Measurements from ENCODE around the gene LPIN3.

The LPIN3 gene

GRCh38 chr20:41330343-41330720 is 10.3 kb upstream of the LPIN3 start:
- H3K4me1 ChIP-seq (ENCODE audit: insufficient read depth, low read length): no peaks in the 10 kb centered on the region; the same call in 1 of the 2 replicates
- H3K4me3 ChIP-seq (ENCODE audit: low read length): no peak overlapping the region
- H3K9ac ChIP-seq (ENCODE audit: low read depth, low read length): no peak overlapping the region
- peaks cover 5% of the 10 kb centered on the region; the same call in 1 of the 2 replicates for H3K27me3 ChIP-seq (ENCODE audit: insufficient read depth, low read length)
- H3K36me3 ChIP-seq (ENCODE audit: insufficient read depth, low read depth, low read length): no peaks in the 10 kb centered on the region
- H3K9me3 ChIP-seq (ENCODE audit: insufficient read depth, low read depth, low read length): no peaks in the 10 kb centered on the region
- no peak overlapping the region for H3K27ac ChIP-seq (ENCODE audit: low read length)

GRCh38 chr20:41330941-41331340 is 9.7 kb upstream of the LPIN3 start:
- H3K9ac ChIP-seq (ENCODE audit: low read depth, low read length): no peak overlapping the region
- no peaks in the 10 kb centered on the region for H3K9me3 ChIP-seq (ENCODE audit: insufficient read depth, low read depth, low read length)
- H3K27ac ChIP-seq (ENCODE audit: low read length): no peak overlapping the region
- H3K4me3 ChIP-seq (ENCODE audit: low read length): no peak overlapping the region
- H3K36me3 ChIP-seq (ENCODE audit: insufficient read depth, low read depth, low read length): no peaks in the 10 kb centered on the region
- no peaks in the 10 kb centered on the region; the same call in 1 of the 2 replicates for H3K4me1 ChIP-seq (ENCODE audit: insufficient read depth, low read length)
- H3K27me3 ChIP-seq (ENCODE audit: insufficient read depth, low read length): peaks cover 5% of the 10 kb centered on the region; the same call in 1 of the 2 replicates

GRCh38 chr20:41331731-41332130 is 8.9 kb upstream of the LPIN3 start:
- Histone ChIP-seq H3K27me3 (ENCODE audit: insufficient read depth, low read length) (peaks cover 5% of the 10 kb centered on the region; the same call in 1 of the 2 replicates), H3K4me3 (ENCODE audit: low read length) (no peak overlapping the region)

GRCh38 chr20:41334036-41334435 is 6.6 kb upstream of the LPIN3 start:
- Histone ChIP-seq H3K9ac (ENCODE audit: low read depth, low read length) (no peak overlapping the region), H3K4me3 (ENCODE audit: low read length) (no peak overlapping the region), H3K27me3 (ENCODE audit: insufficient read depth, low read length) (peaks cover 9% of the 10 kb centered on the region), H3K4me1 (ENCODE audit: insufficient read depth, low read length) (no peaks in the 10 kb centered on the region; the same call in 1 of the 2 replicates), H3K9me3 (ENCODE audit: insufficient read depth, low read depth, low read length) (no peaks in the 10 kb centered on the region), H3K27ac (ENCODE audit: low read length) (no peak overlapping the region), H3K36me3 (ENCODE audit: insufficient read depth, low read depth, low read length) (no peaks in the 10 kb centered on the region)

More at GRCh38 chr20:41331731-41332130, 8.9 kb upstream of the LPIN3 start:
- no peak overlapping the region for H3K27ac ChIP-seq (ENCODE audit: low read length)
- no peaks in the 10 kb centered on the region for H3K9me3 ChIP-seq (ENCODE audit: insufficient read depth, low read depth, low read length)
- no peaks in the 10 kb centered on the region for H3K36me3 ChIP-seq (ENCODE audit: insufficient read depth, low read depth, low read length)
- no peak overlapping the region for H3K9ac ChIP-seq (ENCODE audit: low read depth, low read length)
- H3K4me1 ChIP-seq (ENCODE audit: insufficient read depth, low read length): no peaks in the 10 kb centered on the region; the same call in 1 of the 2 replicates

- Histone ChIP-seq H3K36me3 (ENCODE audit: insufficient read depth, low read depth, low read length) (no peaks in the 10 kb centered on the region), H3K9ac (ENCODE audit: low read depth, low read length) (no peak overlapping the region), H3K27me3 (ENCODE audit: insufficient read depth, low read length) (peaks cover 15% of the 10 kb centered on the region), H3K9me3 (ENCODE audit: insufficient read depth, low read depth, low read length) (no peaks in the 10 kb centered on the region), H3K4me1 (ENCODE audit: insufficient read depth, low read length) (no peaks in the 10 kb centered on the region; the same call in 1 of the 2 replicates), H3K4me3 (ENCODE audit: low read length) (no peak overlapping the region), H3K27ac (ENCODE audit: low read length) (no peak overlapping the region)
Measured at GRCh38 chr20:41334443-41335421, 5.9 kb upstream of the LPIN3 start.

GRCh38 chr20:41335591-41335990 is 5.0 kb upstream of the LPIN3 start:
- Histone ChIP-seq H3K4me3 (ENCODE audit: low read length) (no peak overlapping the region), H3K36me3 (ENCODE audit: insufficient read depth, low read depth, low read length) (no peaks in the 10 kb centered on the region), H3K4me1 (ENCODE audit: insufficient read depth, low read length) (no peaks in the 10 kb centered on the region), H3K27me3 (ENCODE audit: insufficient read depth, low read length) (peaks cover 12% of the 10 kb centered on the region), H3K9me3 (ENCODE audit: insufficient read depth, low read depth, low read length) (no peaks in the 10 kb centered on the region), H3K9ac (ENCODE audit: low read depth, low read length) (no peak overlapping the region), H3K27ac (ENCODE audit: low read length) (no peak overlapping the region)

- H3K4me1 ChIP-seq (ENCODE audit: insufficient read depth, low read length): no peaks in the 10 kb centered on the region
- no peak overlapping the region for H3K27ac ChIP-seq (ENCODE audit: low read length)
- H3K9ac ChIP-seq (ENCODE audit: low read depth, low read length): no peak overlapping the region
- H3K4me3 ChIP-seq (ENCODE audit: low read length): no peak overlapping the region
- peaks cover 12% of the 10 kb centered on the region for H3K27me3 ChIP-seq (ENCODE audit: insufficient read depth, low read length)
- no peaks in the 10 kb centered on the region for H3K36me3 ChIP-seq (ENCODE audit: insufficient read depth, low read depth, low read length)
- H3K9me3 ChIP-seq (ENCODE audit: insufficient read depth, low read depth, low read length): no peaks in the 10 kb centered on the region
Measured at GRCh38 chr20:41336711-41337492, 3.7 kb upstream of the LPIN3 start.

GRCh38 chr20:41339957-41340326 is 679 bp upstream of the LPIN3 start:
- no peaks in the 10 kb centered on the region for H3K9me3 ChIP-seq (ENCODE audit: insufficient read depth, low read depth, low read length)
- peak overlapping the region; percentile 67 for H3K4me3 ChIP-seq (ENCODE audit: low read length)
- H3K9ac ChIP-seq (ENCODE audit: low read depth, low read length): peak overlapping the region; percentile 13; the same call in 1 of the 2 replicates
- H3K4me1 ChIP-seq (ENCODE audit: insufficient read depth, low read length): no peaks in the 10 kb centered on the region
- H3K36me3 ChIP-seq (ENCODE audit: insufficient read depth, low read depth, low read length): no peaks in the 10 kb centered on the region
- H3K27ac ChIP-seq (ENCODE audit: low read length): no peak overlapping the region
- peaks cover 12% of the 10 kb centered on the region for H3K27me3 ChIP-seq (ENCODE audit: insufficient read depth, low read length)

- no peaks in the 10 kb centered on the region for H3K9me3 ChIP-seq (ENCODE audit: insufficient read depth, low read depth, low read length)
- H3K9ac ChIP-seq (ENCODE audit: low read depth, low read length): no peak overlapping the region
- no peaks in the 10 kb centered on the region for H3K36me3 ChIP-seq (ENCODE audit: insufficient read depth, low read depth, low read length)
- H3K4me1 ChIP-seq (ENCODE audit: insufficient read depth, low read length): no peaks in the 10 kb centered on the region
- H3K27ac ChIP-seq (ENCODE audit: low read length): no peak overlapping the region
- no peak overlapping the region for H3K4me3 ChIP-seq (ENCODE audit: low read length)
- H3K27me3 ChIP-seq (ENCODE audit: insufficient read depth, low read length): peaks cover 12% of the 10 kb centered on the region
Measured at GRCh38 chr20:41342474-41343464, 2.1 kb downstream of the LPIN3 start.

GRCh38 chr20:41344477-41344876 is 3.9 kb downstream of the LPIN3 start:
- H3K9me3 ChIP-seq (ENCODE audit: insufficient read depth, low read depth, low read length): no peaks in the 10 kb centered on the region
- no peak overlapping the region for H3K9ac ChIP-seq (ENCODE audit: low read depth, low read length)
- H3K4me1 ChIP-seq (ENCODE audit: insufficient read depth, low read length): no peaks in the 10 kb centered on the region
- H3K4me3 ChIP-seq (ENCODE audit: low read length): no peak overlapping the region
- no peaks in the 10 kb centered on the region for H3K36me3 ChIP-seq (ENCODE audit: insufficient read depth, low read depth, low read length)
- H3K27me3 ChIP-seq (ENCODE audit: insufficient read depth, low read length): peaks cover 4% of the 10 kb centered on the region
- no peak overlapping the region for H3K27ac ChIP-seq (ENCODE audit: low read length)

Measured in iPS-20b (cell line).